K562 (cell line): Measurements from ENCODE around the gene DZIP3. TPM values are rescaled to one million over a fixed set of nuclear protein-coding genes. Genes with fewer than 3 reads are reported as not detected.
"Not testable (repeated sequence)": the region's sequence is repeated elsewhere in the genome, so short reads cannot be mapped to it uniquely, and the experiment has no call there.

ENCODE experiments used
- ATAC-seq: fragments of 200-7000 bp; cut with Tn5 transposase; 3 replicates; pipeline ENCODE4 v1.9.1; 2020; ENCODE audit warnings: moderate library complexity
- BruUV-seq: library from RNA; stranded (reverse); fragments of 400-500 nt; replicated peaks from 2 replicates; lab custom pipeline; 2021; lab: Mats Ljungman, UMichigan
- CTCF ChIA-PET: fragments of 300-600 bp; formaldehyde crosslinking; extraction: SDS; loops from one replicate; lab custom pipeline; 2021; ENCODE audit warnings: low intra/inter-chr PET ratio; lab: Yijun Ruan, JAX
- POLR2A ChIA-PET: fragments of 300-600, 350-650 bp; sonication (Branson Sonifier 250); formaldehyde crosslinking; extraction: SDS; loops from one replicate; lab custom pipeline; 2021; ENCODE audit warnings: antibody characterized with exemption, inconsistent platforms; lab: Yijun Ruan, JAX
- DNase-seq, 4 experiments: peaks; one replicate each; pipeline versions ENCODE4 v3.0.0 to v3.0.0-alpha.2; 2011 to 2018; ENCODE audit warnings: low spot score in 3 of 4, mixed read lengths in 3 of 4; ENCODE audit errors: extremely low read depth in 1 of 4
- FAIRE-seq: peaks from 2 replicates; lab custom pipeline; 2011; peaks lifted over from hg19 to GRCh38; lab: Jason Lieb, UNC
- H2AFZ ChIP-seq: 2 replicates; pipeline ENCODE4 v1.6.0; 2011; ENCODE audit warnings: low read depth, low read length, control low read depth, inconsistent platforms
- H3K27ac ChIP-seq: fragments of 200-600 bp; 3 replicates; pipeline ENCODE4 v1.8.0; 2011; ENCODE audit warnings: low read depth, mild to moderate bottlenecking, control low read depth, inconsistent platforms, low read length, moderate library complexity, mixed read lengths; ENCODE audit errors: extremely low read depth
- H3K27me3 ChIP-seq, 2 experiments: fragments of 300-600 bp in 1 of 2; 2 replicates in 1 of 2; 3 replicates in 1 of 2; pipeline versions ENCODE4 v1.6.0 to v1.8.0; 2011; ENCODE audit warnings: inconsistent platforms in 2 of 2, low read length in 2 of 2, mild to moderate bottlenecking in 1 of 2, mixed read lengths in 1 of 2, moderate library complexity in 1 of 2; ENCODE audit not compliant: control insufficient read depth in 2 of 2, insufficient read depth in 2 of 2
- H3K36me3 ChIP-seq: fragments of 300-600 bp; 3 replicates; pipeline ENCODE4 v1.8.0; 2011; ENCODE audit warnings: mild to moderate bottlenecking, low read length, inconsistent platforms; ENCODE audit not compliant: control insufficient read depth, insufficient read depth
- H3K4me1 ChIP-seq, 2 experiments: fragments of 200-600 bp in 1 of 2; replicated peaks in 1 of 2; 2 replicates in 1 of 2; 3 replicates in 1 of 2; pipeline versions ENCODE4 v1.5.1 to v1.8.0; 2011; ENCODE audit warnings: inconsistent platforms in 2 of 2, low read length in 2 of 2, mild to moderate bottlenecking in 1 of 2, mixed read lengths in 1 of 2, moderate library complexity in 1 of 2; ENCODE audit not compliant: control insufficient read depth in 2 of 2, insufficient read depth in 2 of 2
- H3K4me2 ChIP-seq: 2 replicates; pipeline ENCODE4 v1.6.1; 2011; ENCODE audit warnings: low read length, control low read depth, inconsistent platforms, mixed read lengths; ENCODE audit not compliant: insufficient read depth
- H3K4me3 ChIP-seq: fragments of 200-600 bp; sonication (generic), shearing (Covaris generic); 2 replicates; pipeline ENCODE4 v1.5.1; 2016; ENCODE audit warnings: control low read depth, inconsistent platforms
- H3K79me2 ChIP-seq: fragments of 200-600 bp; 3 replicates; pipeline ENCODE4 v1.8.0; 2011; ENCODE audit warnings: low read length, inconsistent platforms; ENCODE audit not compliant: control insufficient read depth, insufficient read depth
- H3K9ac ChIP-seq, 2 experiments: 2 replicates each; pipeline versions ENCODE4 v1.6.0 to v1.6.1; 2011; ENCODE audit warnings: low read depth in 2 of 2, low read length in 2 of 2, control low read depth in 1 of 2, inconsistent platforms in 1 of 2, mild to moderate bottlenecking in 1 of 2, mixed read lengths in 1 of 2; ENCODE audit not compliant: insufficient read depth in 1 of 2
- H3K9me1 ChIP-seq: one replicate; pipeline ENCODE4 v1.6.0; 2011; ENCODE audit warnings: inconsistent platforms, mild to moderate bottlenecking, low read length, moderate library complexity; ENCODE audit not compliant: control insufficient read depth, insufficient read depth
- H3K9me3 ChIP-seq: replicated peaks from 2 replicates; pipeline ENCODE4 v1.5.1; 2011; ENCODE audit warnings: low read depth, low read length, inconsistent platforms; ENCODE audit not compliant: control insufficient read depth, insufficient read depth
- H4K20me1 ChIP-seq: replicated peaks from 2 replicates; pipeline ENCODE4 v1.6.1; 2011; ENCODE audit warnings: low read length, inconsistent platforms, mixed read lengths; ENCODE audit not compliant: control insufficient read depth, insufficient read depth
- CTCFL ChIP-seq: IDR thresholded peaks from 2 replicates; pipeline ENCODE4 v1.6.1; 2011; ENCODE audit warnings: borderline replicate concordance, low read depth, mild to moderate bottlenecking, moderate library complexity, low read length; ENCODE audit not compliant: insufficient read depth, poor library complexity, severe bottlenecking
- WGBS: fragments of 100-300 bp; shearing (Covaris generic); methylation state at CpG from one replicate; pipeline ENCODE4 v1.1.6; 2016; ENCODE audit warnings: low coverage, mixed read lengths; ENCODE audit not compliant: insufficient coverage; ENCODE audit errors: missing lambda C conversion rate; 5-methylcytosine and 5-hydroxymethylcytosine counted together
- in situ Hi-C: fragments of 300-500 bp; cut with MboI; formaldehyde crosslinking; loops from 4 replicates; pipeline ENCODE4 v1.15.0; 2018; ENCODE audit warnings: inconsistent platforms, mixed read lengths
- intact Hi-C: fragments of 100-400 bp; cut with micrococcal nuclease; formaldehyde crosslinking; loops from 2 replicates; pipeline ENCODE4 v1.14.2; 2022
- polyA plus RNA-seq, 8 experiments: library from polyadenylated mRNA; depleted of rRNA in 4 of 8; stranded (reverse) in 5 of 8; unstranded in 3 of 8; fragments of >200 nt; fragmentation: Nextera tagmentation in 2 of 8; fragmentation: Illumina TruSeq in 1 of 8; extraction: Ambion mirVana in 2 of 8; extraction: Trizol in 1 of 8; gene quantifications; 2 replicates each; pipeline versions ENCODE4 v1.2.1 to v1.2.3, GENCODE V29; 2011 to 2014; ENCODE audit warnings: inconsistent platforms in 1 of 8, missing spikeins in 1 of 8
- total RNA-seq, 7 experiments: library from RNA; depleted of rRNA in 6 of 7; stranded (reverse); fragments of >200 nt in 6 of 7; fragmentation: Illumina TruSeq in 2 of 7; extraction: Trizol in 2 of 7; gene quantifications; 2 replicates each; pipeline versions ENCODE4 v1.2.1 to v1.2.3, GENCODE V29; 2011 to 2021; ENCODE audit warnings: low replicate concordance in 1 of 7

The DZIP3 gene
- total and polyA plus RNA-seq, 9 of the 15 experiments (the other 6 are each of a cell fraction or from before 2014, with no cell fraction given) = 3.5 to 9.7 (median 5.7) TPM

- no peak for TF ChIP-seq CTCFL
Observed at GRCh38 chr3:108645364-108645763, 55.8 kb downstream of the DZIP3 start (continued).

GRCh38 chr3:108655664-108656063, 66.1 kb downstream of the DZIP3 start:
- H2AFZ ChIP-seq, ATAC-seq, H3K4me1 ChIP-seq, H3K9me3 ChIP-seq, FAIRE-seq, H3K9ac ChIP-seq, H3K36me3 ChIP-seq, BruUV-seq, CTCF ChIA-PET, DNase-seq, H3K27me3 ChIP-seq, H3K27ac ChIP-seq, intact Hi-C loops, H4K20me1 ChIP-seq, in situ Hi-C loops, H3K4me2 ChIP-seq, H3K79me2 ChIP-seq, H3K4me3 ChIP-seq, POLR2A ChIA-PET, H3K9me1 ChIP-seq: not testable (repeated sequence)
- 59% methylated on average over 12 of the region's 15 CpGs for WGBS
